WTC11 (cell line): ENCODE results near the gene CLIP2.

Experiments used
- AFF4 ChIP-seq: sonication (generic); formaldehyde crosslinking; IDR thresholded peaks from 2 replicates; pipeline ENCODE4 v1.8.1; 2023; ENCODE audit warnings: mild to moderate bottlenecking, missing genetic modification reagents, borderline replicate concordance
- CTCF ChIP-seq: fragments of 200-600 bp; IDR thresholded peaks from 2 replicates; pipeline ENCODE4 v1.8.0; 2022; ENCODE audit warnings: antibody characterized with exemption
- SP1 ChIP-seq: sonication (generic); formaldehyde crosslinking; conservative IDR thresholded peaks from 2 replicates; pipeline ENCODE4 v1.8.1; 2022; ENCODE audit warnings: missing genetic modification reagents
- TEAD4 ChIP-seq: sonication (generic); formaldehyde crosslinking; IDR thresholded peaks from 2 replicates; pipeline ENCODE4 v1.8.0; 2022; ENCODE audit warnings: mild to moderate bottlenecking, missing genetic modification reagents
- ZNF512 ChIP-seq: sonication (generic); formaldehyde crosslinking; IDR thresholded peaks from 2 replicates; pipeline ENCODE4 v1.8.1; 2022; ENCODE audit warnings: missing genetic modification reagents, borderline replicate concordance

- no peak for TF ChIP-seq CTCF
- no peak for TF ChIP-seq ZNF512
- no peak for TF ChIP-seq SP1 (CRISPR knock-in tag)
- no peak for TF ChIP-seq TEAD4 (CRISPR knock-in tag)
- TF ChIP-seq AFF4 (CRISPR knock-in tag), result no peak
These were observed 54.3 kb downstream of the CLIP2 start for GRCh38 chr7:74343281-74344131.
